Fibroblast of villous mesenchyme (primary cell): ENCODE results near the gene SMIM30. TPM values are rescaled to one million over a fixed set of nuclear protein-coding genes. Genes with fewer than 3 reads are reported as not detected.
A peak's percentile ranks its signal among the peaks of the same experiment; 100 is the strongest.

Experiments used
- DNase-seq: peaks from one replicate; pipeline ENCODE4 v3.0.0-alpha.2; 2010; ENCODE audit warnings: low read depth
- H3K4me3 ChIP-seq: 2 replicates; pipeline ENCODE4 v1.5.1; 2011; ENCODE audit warnings: low read depth, mild to moderate bottlenecking, low read length
- total RNA-seq: library from RNA; depleted of rRNA; stranded (reverse); fragments of >200 nt; gene quantifications from 2 replicates; pipeline ENCODE4 v1.2.3, GENCODE V29; 2012
- TF ChIP-seq, protein P1 (sequence below): IDR thresholded peaks from 2 replicates; pipeline ENCODE4 v1.5.1; 2012; ENCODE audit warnings: low read depth, mild to moderate bottlenecking, low read length; ENCODE audit not compliant: insufficient read depth

The SMIM30 gene
- total RNA-seq, 1 donor = 75.6 TPM

DNA sequence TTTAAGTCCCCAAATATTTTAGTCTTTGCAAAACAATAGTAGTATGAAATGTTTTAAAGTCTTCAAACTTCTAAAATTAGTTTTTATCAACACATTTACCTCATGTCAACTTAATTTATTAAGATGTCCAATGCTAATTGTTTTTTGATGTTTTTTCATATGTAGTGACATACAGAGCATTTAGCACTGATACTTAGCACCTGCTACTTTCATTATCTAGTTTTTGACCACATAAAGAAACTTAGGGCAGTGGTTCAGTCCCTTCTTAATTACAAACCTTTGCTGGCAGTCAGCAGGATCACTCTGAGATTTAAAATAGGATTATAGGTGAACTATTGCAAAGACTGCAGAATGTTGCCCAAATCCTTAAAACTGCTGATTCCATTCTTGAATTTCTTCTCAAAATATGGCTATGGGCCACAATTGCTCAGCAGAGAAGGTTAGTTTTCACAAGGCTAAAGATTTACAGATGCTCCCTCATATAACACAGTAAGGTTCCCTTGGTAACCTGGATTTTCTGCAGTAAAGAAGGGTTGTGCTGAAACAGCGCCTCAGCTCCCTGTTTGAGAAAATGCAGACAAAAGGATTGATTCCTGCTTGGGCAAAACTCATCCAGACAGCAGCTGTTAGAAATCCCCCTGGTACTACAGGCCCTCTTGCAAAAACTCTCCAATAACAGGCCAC, 35.1 kb downstream of the SMIM30 start:
- TF ChIP-seq, protein P1, sequence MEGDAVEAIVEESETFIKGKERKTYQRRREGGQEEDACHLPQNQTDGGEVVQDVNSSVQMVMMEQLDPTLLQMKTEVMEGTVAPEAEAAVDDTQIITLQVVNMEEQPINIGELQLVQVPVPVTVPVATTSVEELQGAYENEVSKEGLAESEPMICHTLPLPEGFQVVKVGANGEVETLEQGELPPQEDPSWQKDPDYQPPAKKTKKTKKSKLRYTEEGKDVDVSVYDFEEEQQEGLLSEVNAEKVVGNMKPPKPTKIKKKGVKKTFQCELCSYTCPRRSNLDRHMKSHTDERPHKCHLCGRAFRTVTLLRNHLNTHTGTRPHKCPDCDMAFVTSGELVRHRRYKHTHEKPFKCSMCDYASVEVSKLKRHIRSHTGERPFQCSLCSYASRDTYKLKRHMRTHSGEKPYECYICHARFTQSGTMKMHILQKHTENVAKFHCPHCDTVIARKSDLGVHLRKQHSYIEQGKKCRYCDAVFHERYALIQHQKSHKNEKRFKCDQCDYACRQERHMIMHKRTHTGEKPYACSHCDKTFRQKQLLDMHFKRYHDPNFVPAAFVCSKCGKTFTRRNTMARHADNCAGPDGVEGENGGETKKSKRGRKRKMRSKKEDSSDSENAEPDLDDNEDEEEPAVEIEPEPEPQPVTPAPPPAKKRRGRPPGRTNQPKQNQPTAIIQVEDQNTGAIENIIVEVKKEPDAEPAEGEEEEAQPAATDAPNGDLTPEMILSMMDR = no peak
- DNase-seq = no peak
- H3K4me3 ChIP-seq = no peak overlapping the region

DNA sequence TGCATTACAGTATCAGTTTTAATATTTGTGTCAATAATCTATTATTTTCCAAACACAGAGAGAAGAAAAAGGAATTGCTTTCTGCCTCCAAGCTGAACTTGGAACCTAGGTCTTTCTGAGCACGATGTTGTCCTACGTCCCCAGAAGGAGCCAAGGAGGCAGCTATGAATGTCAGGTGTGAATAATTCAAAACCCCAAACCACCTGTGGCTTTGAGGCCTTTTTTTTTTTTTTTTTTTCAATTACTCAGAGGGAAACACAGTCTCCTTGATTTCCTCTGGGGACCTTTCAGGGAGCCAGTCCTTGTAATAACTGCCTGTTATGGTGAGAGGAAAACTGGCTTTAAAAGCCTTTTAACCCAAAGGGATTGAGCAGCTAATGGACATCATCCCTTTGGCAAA, 40.0 kb downstream of the SMIM30 start:
- DNase-seq = no peak
- TF ChIP-seq, protein P1 = no peak
- no peak overlapping the region for H3K4me3 ChIP-seq

DNA sequence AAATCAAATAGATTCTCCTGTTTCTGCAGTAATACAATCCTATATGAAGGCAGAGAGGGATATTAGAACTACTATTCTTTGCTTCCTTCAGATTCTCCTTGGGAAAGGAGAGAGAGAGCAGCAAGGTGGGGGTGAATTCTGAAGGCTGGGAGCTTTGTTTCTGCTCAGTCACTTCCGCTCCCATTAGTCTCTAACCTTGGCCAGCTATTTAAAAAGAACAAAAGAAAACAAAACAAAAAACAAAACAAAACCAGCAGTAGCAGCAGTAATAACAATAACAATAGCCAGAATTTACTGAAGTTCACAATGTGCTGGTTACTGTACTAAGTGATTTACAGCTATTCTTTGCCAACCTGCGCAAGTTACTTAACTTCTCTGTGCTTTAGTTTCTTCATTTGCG, 41.7 kb downstream of the SMIM30 start:
- DNase-seq = no peak
- TF ChIP-seq, protein P1 = no peak
- H3K4me3 ChIP-seq = no peak overlapping the region

DNA sequence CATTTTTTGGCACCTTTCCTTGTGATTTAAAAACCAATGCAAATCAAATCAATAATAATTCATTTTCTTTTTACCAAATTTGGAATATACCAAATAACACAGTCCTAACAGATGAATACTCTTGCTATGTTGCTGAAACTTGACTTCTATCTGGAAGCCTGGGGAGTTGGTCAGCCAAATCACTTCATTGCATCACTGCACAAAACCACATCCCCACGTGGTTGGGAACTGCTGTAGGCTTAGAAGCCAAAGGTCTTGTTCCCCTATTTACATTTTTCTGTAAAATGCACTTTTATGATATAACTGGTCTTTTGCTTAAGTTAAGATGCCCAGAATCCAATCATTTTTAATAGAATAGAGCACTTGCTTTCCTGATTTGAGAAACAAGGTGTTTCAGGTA, 46.9 kb downstream of the SMIM30 start:
- TF ChIP-seq, protein P1 = no peak
- peak; percentile 20 for DNase-seq
- H3K4me3 ChIP-seq = no peak overlapping the region

Other genes with a start within 250 kb of the SMIM30 start
- 2.6 TPM in 2 replicates for gene GPR85, start 31.7 kb downstream of the SMIM30 start, total RNA-seq